IMR-90 (cell line): Measurements from ENCODE around the gene PIR. TPM values are rescaled to one million over a fixed set of nuclear protein-coding genes. Genes with fewer than 3 reads are reported as not detected.

Experiments used
- ATAC-seq: fragments of 200-7000 bp; cut with Tn5 transposase; 2 replicates; pipeline ENCODE4 v1.9.1; 2020; ENCODE audit warnings: low read depth, mild to moderate bottlenecking, moderate library complexity
- BruUV-seq: library from RNA; stranded (reverse); fragments of 400-500 nt; replicated peaks from 2 replicates; lab custom pipeline; 2021; lab: Mats Ljungman, UMichigan
- CTCF ChIA-PET: fragments of 300-600 bp; formaldehyde crosslinking; extraction: SDS; loops from one replicate; lab custom pipeline; 2021; ENCODE audit warnings: antibody characterized with exemption; lab: Yijun Ruan, JAX
- POLR2A ChIA-PET: fragments of 300-600 bp; sonication (Branson Sonifier 250); formaldehyde crosslinking; loops from one replicate; lab custom pipeline; 2022; ENCODE audit warnings: antibody characterized with exemption; ENCODE audit not compliant: unreplicated experiment; lab: Charles Lee
- DNase-seq: peaks from one replicate; pipeline ENCODE4 v3.0.0; 2013
- H2AFZ ChIP-seq: replicated peaks from 2 replicates; pipeline ENCODE3; 2013; ENCODE audit warnings: low read length, mild to moderate bottlenecking; ENCODE audit not compliant: poor library complexity
- H2AK5ac ChIP-seq: 2 replicates; pipeline ENCODE4 v1.6.1; 2013; ENCODE audit warnings: low read depth, low read length, inconsistent platforms
- H2AK9ac ChIP-seq: replicated peaks from 2 replicates; pipeline ENCODE3; 2013; ENCODE audit warnings: mild to moderate bottlenecking, low read depth, low read length, moderate library complexity; ENCODE audit not compliant: poor library complexity
- H2BK120ac ChIP-seq: 2 replicates; pipeline ENCODE4 v1.6.1; 2013; ENCODE audit warnings: low read depth, low read length, inconsistent platforms
- H2BK15ac ChIP-seq: 3 replicates; pipeline ENCODE4 v1.6.1; 2013; ENCODE audit warnings: low read depth, low read length, inconsistent platforms
- H2BK20ac ChIP-seq: 2 replicates; pipeline ENCODE4 v1.6.1; 2013; ENCODE audit warnings: low read depth, mild to moderate bottlenecking, inconsistent platforms, low read length, moderate library complexity
- H2BK5ac ChIP-seq: 2 replicates; pipeline ENCODE4 v1.6.1; 2013; ENCODE audit warnings: mild to moderate bottlenecking, low read depth, low read length, inconsistent platforms; ENCODE audit not compliant: poor library complexity, severe bottlenecking
- H3K14ac ChIP-seq: replicated peaks from 2 replicates; pipeline ENCODE4 v1.6.1; 2013; ENCODE audit warnings: low read depth, low read length, inconsistent platforms
- H3K18ac ChIP-seq: 2 replicates; pipeline ENCODE4 v1.6.1; 2013; ENCODE audit warnings: low read depth, low read length, control low read depth
- H3K23ac ChIP-seq: 2 replicates; pipeline ENCODE4 v1.6.1; 2013; ENCODE audit warnings: low read depth, low read length, inconsistent platforms
- H3K27ac ChIP-seq: 2 replicates; pipeline ENCODE4 v1.5.1; 2013; ENCODE audit warnings: mild to moderate bottlenecking, control low read depth, low read length; ENCODE audit not compliant: insufficient read depth
- H3K27me3 ChIP-seq: 2 replicates; pipeline ENCODE4 v1.6.1; 2013; ENCODE audit warnings: low read length; ENCODE audit not compliant: control insufficient read depth, insufficient read depth
- H3K36me3 ChIP-seq: 2 replicates; pipeline ENCODE4 v1.6.1; 2013; ENCODE audit warnings: low read length, mixed read lengths; ENCODE audit not compliant: control insufficient read depth, insufficient read depth
- H3K4ac ChIP-seq: 2 replicates; pipeline ENCODE4 v1.6.1; 2013; ENCODE audit warnings: low read depth, low read length, inconsistent platforms
- H3K4me1 ChIP-seq: 2 replicates; pipeline ENCODE4 v1.6.1; 2013; ENCODE audit warnings: low read length, mixed read lengths; ENCODE audit not compliant: control insufficient read depth, insufficient read depth
- H3K4me2 ChIP-seq: 2 replicates; pipeline ENCODE4 v1.6.1; 2013; ENCODE audit warnings: low read depth, mild to moderate bottlenecking, control low read depth, low read length, moderate library complexity
- H3K4me3 ChIP-seq: 2 replicates; pipeline ENCODE4 v1.5.1; 2013; ENCODE audit warnings: low read depth, mild to moderate bottlenecking, control low read depth, low read length, moderate library complexity; ENCODE audit not compliant: insufficient read depth
- H3K56ac ChIP-seq: 2 replicates; pipeline ENCODE4 v1.6.1; 2013; ENCODE audit warnings: low read length, inconsistent platforms; ENCODE audit not compliant: insufficient read depth; ENCODE audit errors: extremely low read depth
- H3K79me1 ChIP-seq, 2 experiments: 2 replicates each; pipeline ENCODE4 v1.6.1; 2013; ENCODE audit warnings: low read length in 2 of 2, inconsistent platforms in 1 of 2, low read depth in 1 of 2
- H3K9ac ChIP-seq: 2 replicates; pipeline ENCODE4 v1.6.1; 2013; ENCODE audit warnings: low read depth, low read length, control low read depth
- H3K9me1 ChIP-seq: 2 replicates; pipeline ENCODE4 v1.6.1; 2013; ENCODE audit warnings: low read length, inconsistent platforms; ENCODE audit not compliant: insufficient read depth
- H3K9me3 ChIP-seq: 2 replicates; pipeline ENCODE4 v1.6.1; 2013; ENCODE audit warnings: low read length; ENCODE audit not compliant: control insufficient read depth, insufficient read depth
- H4K20me1 ChIP-seq: 2 replicates; pipeline ENCODE4 v1.6.1; 2013; ENCODE audit warnings: low read length, inconsistent platforms; ENCODE audit not compliant: insufficient read depth
- H4K5ac ChIP-seq: 2 replicates; pipeline ENCODE4 v1.6.1; 2013; ENCODE audit warnings: mild to moderate bottlenecking, low read depth, low read length, control low read depth
- H4K8ac ChIP-seq, 2 experiments: 2 replicates each; pipeline ENCODE4 v1.6.1; 2013; ENCODE audit warnings: low read depth in 2 of 2, low read length in 2 of 2, control low read depth in 1 of 2, inconsistent platforms in 1 of 2
- H4K91ac ChIP-seq: 2 replicates; pipeline ENCODE4 v1.6.1; 2013; ENCODE audit warnings: low read depth, low read length, inconsistent platforms; ENCODE audit not compliant: insufficient read depth
- BHLHE40 ChIP-seq: fragments of 150-350 bp; IDR thresholded peaks from 2 replicates; pipeline ENCODE4 v1.6.1; 2016; ENCODE audit warnings: mild to moderate bottlenecking, low read depth, low read length
- CHD1 ChIP-seq: IDR thresholded peaks from 2 replicates; pipeline ENCODE4 v1.6.1; 2012; ENCODE audit warnings: low read depth, low read length, improper control_type of control experiment
- NFE2L2 ChIP-seq: fragments of 150-350 bp; IDR thresholded peaks from 2 replicates; pipeline ENCODE4 v1.6.1; 2016; ENCODE audit warnings: low read depth, mild to moderate bottlenecking, low read length
- POLR2A ChIP-seq: IDR thresholded peaks from 2 replicates; pipeline ENCODE4 v1.6.1; 2012; ENCODE audit warnings: mild to moderate bottlenecking, low read depth, low read length
- dilution Hi-C: fragments of 300-500 bp; cut with HindIII; formaldehyde crosslinking; loops from one replicate; pipeline ENCODE4 v1.14.3; 2018; ENCODE audit warnings: low sequenced_read_pairs; ENCODE audit not compliant: unreplicated experiment
- in situ Hi-C: fragments of 300-500 bp; cut with MboI; formaldehyde crosslinking; loops from 3 replicates; pipeline ENCODE4 v1.14.3; 2019; ENCODE audit warnings: low sequenced_read_pairs, inconsistent platforms, mixed read lengths
- intact Hi-C: fragments of 100-400 bp; cut with micrococcal nuclease; formaldehyde crosslinking; loops from 2 replicates; pipeline ENCODE4 v1.10.0; 2022
- polyA plus RNA-seq, 3 experiments: library from polyadenylated mRNA; depleted of rRNA; stranded (reverse); fragments of >200 nt; gene quantifications; 2 replicates each; pipeline ENCODE4 v1.2.3, GENCODE V29; 2012; ENCODE audit warnings: low replicate concordance in 1 of 3
- total RNA-seq: library from RNA; depleted of rRNA; stranded (reverse); fragments of >200 nt; gene quantifications from 2 replicates; pipeline ENCODE4 v1.2.3, GENCODE V29; 2012

The PIR gene
- total and polyA plus RNA-seq, 2 of the 4 experiments (the other 2 are of a cell fraction), result 5.7 to 8.7 TPM

DNA sequence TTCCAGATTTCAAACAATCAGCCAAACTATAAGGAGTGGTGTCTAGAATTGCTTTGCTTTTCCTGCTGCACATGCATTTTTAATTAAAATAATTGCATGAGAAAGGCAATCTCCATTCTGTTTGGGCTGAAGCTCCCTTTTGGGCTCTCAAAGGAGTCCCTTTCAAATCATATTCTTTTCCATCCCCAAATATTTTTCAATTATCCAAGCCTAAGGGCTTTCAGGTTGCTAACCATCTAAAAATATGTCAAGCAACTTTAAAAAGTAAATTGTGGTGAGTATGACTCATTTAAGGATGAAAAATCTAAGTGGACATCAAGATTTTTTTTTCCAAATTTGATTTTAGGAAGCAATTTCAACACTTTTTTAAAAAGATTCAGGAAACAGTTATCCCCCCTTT, 28.4 kb downstream of the PIR start:
- Histone ChIP-seq H3K9me1 (no peaks in the 10 kb centered on the region), H2BK15ac (no peak overlapping the region), H3K56ac (no peak overlapping the region), H3K23ac (no peak overlapping the region), H3K27ac (no peak overlapping the region), H3K14ac (no peak overlapping the region), H2AK9ac (no peak overlapping the region), H4K8ac (no peak overlapping the region), H3K9me3 (no peaks in the 10 kb centered on the region), H3K79me1 (no peaks in the 10 kb centered on the region), H3K4ac (no peak overlapping the region), H3K4me2 (no peak overlapping the region), H2BK5ac (no peak overlapping the region), H2AFZ (no peak overlapping the region), H3K27me3 (peaks cover 2% of the 10 kb centered on the region; the same call in 1 of the 2 replicates), H4K5ac (no peak overlapping the region), H3K9ac (no peak overlapping the region), H3K18ac (no peak overlapping the region), H3K4me3 (no peak overlapping the region), H4K91ac (no peak overlapping the region), H2AK5ac (no peak overlapping the region), H2BK20ac (no peak overlapping the region), H3K36me3 (no peaks in the 10 kb centered on the region), H4K20me1 (no peaks in the 10 kb centered on the region), H2BK120ac (no peak overlapping the region), H3K4me1 (peaks cover 2% of the 10 kb centered on the region)
- in situ Hi-C loops (loop anchor here (5.0 kb wide), 1 partner anchor 117 kb away; no protein-coding TSS in a partner anchor), intact Hi-C loops (loop anchor here (5.0 kb wide), 1 partner anchor 62 kb away; no protein-coding TSS in a partner anchor), dilution Hi-C loops (no loop called here)
- ATAC-seq, result no peak
- peak; percentile 11 for DNase-seq
- POLR2A ChIA-PET, result no interaction called here
- CTCF ChIA-PET, result interaction anchor here (0.9 kb wide), 1 partner anchor 116 kb away, joined by 4 read pairs; no protein-coding TSS in a partner anchor
- BruUV-seq, result no TSS peak
- TF ChIP-seq POLR2A, result no peak
- TF ChIP-seq NFE2L2, result no peak
- TF ChIP-seq BHLHE40, result no peak
- TF ChIP-seq CHD1, result no peak
